Natural killer cell treated with Interleukin-12 subunit alpha and Interleukin-12 subunit beta and Interleukin-15 and Interleukin-18, amount 100 ng/mL, for 72 hours (primary cell): ENCODE measurements around the gene EHD3. TPM values are rescaled to one million over a fixed set of nuclear protein-coding genes. Genes with fewer than 3 reads are reported as not detected.
A peak's percentile ranks its signal among the peaks of the same experiment; 100 is the strongest.

Experiments
- ATAC-seq, 2 donors: fragments of 150-1000 bp; cut with Tn5 transposase in 1 of 2; sonication (Bioruptor Pico), chemical (Tn5 transposase) in 1 of 2; 2 replicates each; pipeline ENCODE4 v1.10.0; 2021
- DNase-seq: peaks from one replicate; pipeline ENCODE4 v3.0.0; 2022; ENCODE audit warnings: low spot score
- H3K27ac Mint-ChIP-seq, 2 donors: 1 replicate in 1 of 2; 2 replicates in 1 of 2; pipeline ENCODE4 v1.8.0; 2022; ENCODE audit warnings: mixed read lengths in 2 of 2, mild to moderate bottlenecking in 1 of 2, moderate library complexity in 1 of 2
- H3K27me3 Mint-ChIP-seq, 2 donors: 1 replicate in 1 of 2; 2 replicates in 1 of 2; pipeline ENCODE4 v1.8.0; 2022; ENCODE audit warnings: mixed read lengths in 2 of 2
- H3K36me3 Mint-ChIP-seq: one replicate; pipeline ENCODE4 v1.8.0; 2022; ENCODE audit warnings: mixed read lengths
- H3K4me1 Mint-ChIP-seq, 2 donors: 1 replicate in 1 of 2; 2 replicates in 1 of 2; pipeline ENCODE4 v1.8.0; 2022; ENCODE audit warnings: low read depth in 2 of 2, mixed read lengths in 2 of 2, mild to moderate bottlenecking in 1 of 2
- H3K4me3 Mint-ChIP-seq: one replicate; pipeline ENCODE4 v1.8.0; 2022; ENCODE audit warnings: mixed read lengths
- H3K9me3 Mint-ChIP-seq: 2 replicates; pipeline ENCODE4 v1.8.0; 2022; ENCODE audit warnings: mixed read lengths
- total RNA-seq, 2 donors: library from RNA; stranded (reverse); gene quantifications; one replicate each; pipeline ENCODE4 v1.2.3, GENCODE V29; 2022

Gene EHD3
- total RNA-seq, 2 donors from 2014 or later, result 1.7 to 2.9 TPM

- DNase-seq, result no peak
Observed at GRCh38 chr2:31234683-31235503, 941 bp downstream of the EHD3 start.

GRCh38 chr2:31235504-31235902 lies 1.6 kb downstream of the EHD3 start:
- Mint-ChIP-seq H3K4me1 (peaks cover 17 to 19% of the 10 kb centered on the region in 2 donors), H3K36me3 (no peaks in the 10 kb centered on the region), H3K9me3 (no peaks in the 10 kb centered on the region), H3K27me3 (peaks cover 0 to 10% of the 10 kb centered on the region in 2 donors), H3K4me3 (peak overlapping the region; percentile 73), H3K27ac (peak overlapping the region in 1 of 2 donors; percentile 25)
- no peak for ATAC-seq
- DNase-seq, result no peak

More at GRCh38 chr2:31234683-31235503, 941 bp downstream of the EHD3 start:
- H3K36me3 Mint-ChIP-seq, result no peaks in the 10 kb centered on the region
- peaks cover 0 to 13% of the 10 kb centered on the region in 2 donors for H3K27me3 Mint-ChIP-seq
- no peak for ATAC-seq
- H3K9me3 Mint-ChIP-seq, result no peaks in the 10 kb centered on the region
- H3K27ac Mint-ChIP-seq, result peak overlapping the region in 1 of 2 donors; percentile 25
- peaks cover 17 to 19% of the 10 kb centered on the region in 2 donors for H3K4me1 Mint-ChIP-seq
- peak overlapping the region; percentile 73 for H3K4me3 Mint-ChIP-seq

- H3K4me1 Mint-ChIP-seq, result peaks cover 19 to 25% of the 10 kb centered on the region in 2 donors
- no peak for DNase-seq
- no peaks in the 10 kb centered on the region for H3K9me3 Mint-ChIP-seq
- ATAC-seq, result no peak
- H3K4me3 Mint-ChIP-seq, result no peak overlapping the region
- H3K36me3 Mint-ChIP-seq, result no peaks in the 10 kb centered on the region
- H3K27ac Mint-ChIP-seq, result no peak overlapping the region
- peaks cover 0 to 3% of the 10 kb centered on the region in 2 donors for H3K27me3 Mint-ChIP-seq
Observed at GRCh38 chr2:31236433-31237205, 2.7 kb downstream of the EHD3 start.

- no peaks in the 10 kb centered on the region for H3K36me3 Mint-ChIP-seq
- H3K4me1 Mint-ChIP-seq, result peaks cover 19 to 25% of the 10 kb centered on the region in 2 donors
- H3K4me3 Mint-ChIP-seq, result no peak overlapping the region
- DNase-seq (no peak), ATAC-seq (no peak)
- no peaks in the 10 kb centered on the region for H3K9me3 Mint-ChIP-seq
- H3K27me3 Mint-ChIP-seq, result no peaks in the 10 kb centered on the region
- H3K27ac Mint-ChIP-seq, result no peak overlapping the region
Observed at GRCh38 chr2:31237348-31238017, 3.5 kb downstream of the EHD3 start.

GRCh38 chr2:31238126-31238905 lies 4.4 kb downstream of the EHD3 start:
- no peaks in the 10 kb centered on the region for H3K27me3 Mint-ChIP-seq
- no peak overlapping the region for H3K4me3 Mint-ChIP-seq
- H3K36me3 Mint-ChIP-seq, result no peaks in the 10 kb centered on the region
- H3K4me1 Mint-ChIP-seq, result peaks cover 16 to 19% of the 10 kb centered on the region in 2 donors
- no peak overlapping the region for H3K27ac Mint-ChIP-seq
- no peaks in the 10 kb centered on the region for H3K9me3 Mint-ChIP-seq
- DNase-seq (no peak), ATAC-seq (no peak)

GRCh38 chr2:31238906-31239592 lies 5.1 kb downstream of the EHD3 start:
- ATAC-seq (no peak), DNase-seq (no peak)
- peaks cover 11 to 15% of the 10 kb centered on the region in 2 donors for H3K4me1 Mint-ChIP-seq
- H3K27me3 Mint-ChIP-seq, result no peaks in the 10 kb centered on the region
- H3K4me3 Mint-ChIP-seq, result no peak overlapping the region
- no peaks in the 10 kb centered on the region for H3K36me3 Mint-ChIP-seq
- no peak overlapping the region for H3K27ac Mint-ChIP-seq
- H3K9me3 Mint-ChIP-seq, result no peaks in the 10 kb centered on the region

GRCh38 chr2:31239593-31240177 lies 5.7 kb downstream of the EHD3 start:
- no peak overlapping the region for H3K4me3 Mint-ChIP-seq
- H3K27ac Mint-ChIP-seq, result no peak overlapping the region
- peak in 1 of 2 donors; percentile 16 for ATAC-seq
- peaks cover 11 to 14% of the 10 kb centered on the region in 2 donors for H3K4me1 Mint-ChIP-seq
- DNase-seq, result no peak
- H3K36me3 Mint-ChIP-seq, result no peaks in the 10 kb centered on the region
- no peaks in the 10 kb centered on the region for H3K9me3 Mint-ChIP-seq
- H3K27me3 Mint-ChIP-seq, result no peaks in the 10 kb centered on the region

GRCh38 chr2:31240381-31241365 lies 6.7 kb downstream of the EHD3 start:
- H3K36me3 Mint-ChIP-seq, result no peaks in the 10 kb centered on the region
- H3K4me3 Mint-ChIP-seq, result no peak overlapping the region
- H3K27ac Mint-ChIP-seq, result no peak overlapping the region
- no peaks in the 10 kb centered on the region for H3K9me3 Mint-ChIP-seq
- no peak for ATAC-seq
- H3K27me3 Mint-ChIP-seq, result no peaks in the 10 kb centered on the region
- H3K4me1 Mint-ChIP-seq, result peaks cover 5 to 6% of the 10 kb centered on the region in 2 donors
- DNase-seq, result no peak

- Mint-ChIP-seq H3K4me3 (no peak overlapping the region), H3K27me3 (no peaks in the 10 kb centered on the region), H3K27ac (no peak overlapping the region), H3K36me3 (no peaks in the 10 kb centered on the region), H3K4me1 (peaks cover 5 to 6% of the 10 kb centered on the region in 2 donors), H3K9me3 (no peaks in the 10 kb centered on the region)
- ATAC-seq (no peak), DNase-seq (no peak)
Observed at GRCh38 chr2:31241625-31242270, 7.8 kb downstream of the EHD3 start.

GRCh38 chr2:31243053-31243452 lies 9.1 kb downstream of the EHD3 start:
- peaks cover 3 to 6% of the 10 kb centered on the region in 2 donors for H3K4me1 Mint-ChIP-seq
- no peaks in the 10 kb centered on the region for H3K9me3 Mint-ChIP-seq
- DNase-seq (no peak), ATAC-seq (no peak)
- H3K4me3 Mint-ChIP-seq, result no peak overlapping the region
- no peaks in the 10 kb centered on the region for H3K27me3 Mint-ChIP-seq
- H3K27ac Mint-ChIP-seq, result no peak overlapping the region
- no peaks in the 10 kb centered on the region for H3K36me3 Mint-ChIP-seq

GRCh38 chr2:31244101-31244500 lies 10.1 kb downstream of the EHD3 start:
- no peak for DNase-seq
- no peak for ATAC-seq

More at GRCh38 chr2:31244101-31244500, 10.1 kb downstream of the EHD3 start:
- Mint-ChIP-seq H3K4me1 (peaks cover 3 to 6% of the 10 kb centered on the region in 2 donors), H3K27me3 (no peaks in the 10 kb centered on the region), H3K4me3 (no peak overlapping the region), H3K27ac (no peak overlapping the region), H3K9me3 (no peaks in the 10 kb centered on the region), H3K36me3 (no peaks in the 10 kb centered on the region)
